DND-41 (cell line): ENCODE measurements around the gene YWHAG.

Experiments
- ATAC-seq: fragments of 200-7000 bp; cut with Tn5 transposase; 3 replicates; pipeline ENCODE4 v1.9.1; 2021; ENCODE audit warnings: low read depth; ENCODE audit not compliant: insufficient read depth
- DNase-seq: peaks from one replicate; pipeline ENCODE4 v3.0.0-alpha.2; 2020
- H2AFZ ChIP-seq: 2 replicates; pipeline ENCODE4 v1.6.0; 2012; ENCODE audit warnings: low read depth, low read length
- H3K27ac ChIP-seq: 2 replicates; pipeline ENCODE4 v1.5.1; 2012; ENCODE audit warnings: low read length, inconsistent platforms
- H3K27me3 ChIP-seq: fragments of 200-600 bp; sonication (generic); 2 replicates; pipeline ENCODE4 v1.6.0; 2012; ENCODE audit warnings: low read length, mild to moderate bottlenecking, inconsistent platforms; ENCODE audit not compliant: insufficient read depth, poor library complexity
- H3K36me3 ChIP-seq: 2 replicates; pipeline ENCODE4 v1.5.1; 2012; ENCODE audit warnings: low read length, inconsistent platforms; ENCODE audit not compliant: insufficient read depth
- H3K4me1 ChIP-seq: 2 replicates; pipeline ENCODE4 v1.5.1; 2012; ENCODE audit warnings: mild to moderate bottlenecking, low read length; ENCODE audit not compliant: insufficient read depth
- H3K4me2 ChIP-seq: 2 replicates; pipeline ENCODE4 v1.6.0; 2012; ENCODE audit warnings: mild to moderate bottlenecking, moderate library complexity, low read length, inconsistent platforms; ENCODE audit not compliant: insufficient read depth
- H3K4me3 ChIP-seq, 2 experiments: fragments of 200-600 bp in 1 of 2; shearing (Covaris generic) in 1 of 2; 2 replicates each; pipeline ENCODE4 v1.5.1; 2012 to 2016; ENCODE audit warnings: inconsistent platforms in 2 of 2, low read length in 2 of 2, mild to moderate bottlenecking in 2 of 2, low read depth in 1 of 2, moderate library complexity in 1 of 2
- H3K79me2 ChIP-seq: 2 replicates; pipeline ENCODE4 v1.6.0; 2012; ENCODE audit warnings: low read length, inconsistent platforms; ENCODE audit not compliant: insufficient read depth
- H3K9ac ChIP-seq: 2 replicates; pipeline ENCODE4 v1.6.0; 2012; ENCODE audit warnings: low read depth, mild to moderate bottlenecking, inconsistent platforms, low read length, moderate library complexity
- H3K9me3 ChIP-seq: 2 replicates; pipeline ENCODE4 v1.5.1; 2012; ENCODE audit warnings: low read length, moderate library complexity, mild to moderate bottlenecking, inconsistent platforms; ENCODE audit not compliant: insufficient read depth, severe bottlenecking
- H4K20me1 ChIP-seq: 2 replicates; pipeline ENCODE4 v1.6.0; 2012; ENCODE audit warnings: low read length; ENCODE audit not compliant: insufficient read depth
- CTCF ChIP-seq: IDR thresholded peaks from 2 replicates; pipeline ENCODE4 v1.5.1; 2012; ENCODE audit warnings: borderline replicate concordance, low read length, moderate library complexity, mild to moderate bottlenecking; ENCODE audit not compliant: poor library complexity, severe bottlenecking; ENCODE audit errors: extremely low read depth
- EZH2 ChIP-seq: IDR thresholded peaks from 3 replicates; pipeline ENCODE4 v1.6.1; 2012; ENCODE audit warnings: borderline replicate concordance, low read depth, mild to moderate bottlenecking, moderate library complexity, low read length, inconsistent platforms; ENCODE audit not compliant: severe bottlenecking

The YWHAG gene

GRCh38 chr7:76333511-76334101 is 25.2 kb downstream of the YWHAG start:
- ATAC-seq (no peak), DNase-seq (no peak)
- Histone ChIP-seq H2AFZ (no peak overlapping the region), H3K4me2 (no peak overlapping the region), H3K79me2 (peaks cover 99% of the 10 kb centered on the region), H3K9ac (no peak overlapping the region), H3K27ac (no peak overlapping the region), H3K9me3 (no peaks in the 10 kb centered on the region), H3K36me3 (peaks cover 82% of the 10 kb centered on the region), H3K4me1 (peaks cover 12% of the 10 kb centered on the region), H3K4me3 (no peak overlapping the region), H4K20me1 (peaks cover 94% of the 10 kb centered on the region), H3K27me3 (no peaks in the 10 kb centered on the region)
- TF ChIP-seq EZH2, result no peak
- TF ChIP-seq CTCF, result no peak

DNA sequence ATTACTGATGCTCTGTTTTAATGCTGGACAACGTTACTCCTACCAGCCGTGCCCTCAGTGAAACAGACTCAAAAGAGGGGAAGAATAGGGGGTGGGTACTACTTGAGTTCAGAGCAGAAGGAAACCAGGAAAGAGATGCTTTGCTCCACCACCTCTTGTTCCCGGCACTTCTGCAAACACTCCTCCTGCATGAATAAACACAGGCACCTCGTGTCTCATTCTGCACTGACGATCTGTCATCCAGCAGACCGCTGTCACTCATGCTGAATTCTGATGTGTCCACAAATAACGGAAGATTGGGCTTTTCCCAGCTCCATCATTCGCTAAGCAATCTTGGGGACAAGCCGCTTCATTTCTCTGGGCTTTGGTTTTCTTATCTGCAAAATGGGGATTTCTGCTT is 26.7 kb downstream of the YWHAG start:
- Histone ChIP-seq H3K27me3 (no peaks in the 10 kb centered on the region), H3K9ac (no peak overlapping the region), H3K4me1 (peaks cover 12% of the 10 kb centered on the region), H3K9me3 (no peaks in the 10 kb centered on the region), H3K27ac (no peak overlapping the region), H2AFZ (no peak overlapping the region), H3K4me2 (no peak overlapping the region), H3K4me3 (no peak overlapping the region), H4K20me1 (peaks cover 90% of the 10 kb centered on the region), H3K36me3 (peaks cover 78% of the 10 kb centered on the region), H3K79me2 (peaks cover 97% of the 10 kb centered on the region)
- DNase-seq, result no peak
- TF ChIP-seq EZH2, result no peak
- TF ChIP-seq CTCF, result no peak
- ATAC-seq, result no peak

DNA sequence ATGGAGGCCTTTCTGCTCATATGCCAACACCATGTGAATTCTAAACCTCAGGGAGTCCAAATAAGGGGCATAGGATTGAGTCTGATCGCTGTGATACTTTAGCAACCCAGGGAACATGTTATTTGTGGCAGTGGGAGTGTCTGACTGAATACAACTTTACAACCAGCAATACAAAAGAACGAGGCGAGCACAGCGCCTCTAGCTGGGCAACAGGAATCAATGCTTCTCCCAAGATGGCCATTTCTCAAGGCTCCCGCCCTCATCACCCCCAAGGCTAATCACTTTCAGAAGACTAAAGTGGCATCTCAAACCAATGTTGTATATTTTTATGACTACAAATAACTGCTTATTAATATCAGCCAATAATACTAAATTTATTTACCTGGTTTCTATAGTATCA is 28.1 kb downstream of the YWHAG start:
- Histone ChIP-seq H3K9ac (no peak overlapping the region), H3K4me1 (peaks cover 12% of the 10 kb centered on the region), H3K9me3 (no peaks in the 10 kb centered on the region), H3K27ac (no peak overlapping the region), H2AFZ (no peak overlapping the region), H4K20me1 (peaks cover 86% of the 10 kb centered on the region), H3K36me3 (peaks cover 79% of the 10 kb centered on the region), H3K79me2 (peaks cover 93% of the 10 kb centered on the region), H3K4me3 (no peak overlapping the region), H3K4me2 (no peak overlapping the region), H3K27me3 (no peaks in the 10 kb centered on the region)
- ATAC-seq (no peak), DNase-seq (no peak)
- TF ChIP-seq CTCF, result peak; percentile 9
- no peak for TF ChIP-seq EZH2
